ENCODE results near the gene MYL7. TPM values are rescaled to one million over a fixed set of nuclear protein-coding genes. Genes with fewer than 3 reads are reported as not detected.
"Not testable (repeated sequence)": the region's sequence is repeated elsewhere in the genome, so short reads cannot be mapped to it uniquely, and the experiment has no call there.

MYL7 gene
- polyA plus RNA-seq, 4 donors: 0.58 to 1.1 (median 0.81) TPM; not detected in 1

- DNase-seq (ENCODE audit: low read depth in 4 of 4, low spot score in 2 of 4): no peak
Observed at GRCh38 chr7:44172803-44173424, 31.8 kb upstream of the MYL7 start.

GRCh38 chr7:44172352-44172751, 31.2 kb upstream of the MYL7 start:
- no peak for DNase-seq (ENCODE audit: low read depth in 4 of 4, low spot score in 2 of 4)

GRCh38 chr7:44171901-44172300, 30.8 kb upstream of the MYL7 start:
- DNase-seq (ENCODE audit: low read depth in 4 of 4, low spot score in 2 of 4): not testable (repeated sequence)

DNA sequence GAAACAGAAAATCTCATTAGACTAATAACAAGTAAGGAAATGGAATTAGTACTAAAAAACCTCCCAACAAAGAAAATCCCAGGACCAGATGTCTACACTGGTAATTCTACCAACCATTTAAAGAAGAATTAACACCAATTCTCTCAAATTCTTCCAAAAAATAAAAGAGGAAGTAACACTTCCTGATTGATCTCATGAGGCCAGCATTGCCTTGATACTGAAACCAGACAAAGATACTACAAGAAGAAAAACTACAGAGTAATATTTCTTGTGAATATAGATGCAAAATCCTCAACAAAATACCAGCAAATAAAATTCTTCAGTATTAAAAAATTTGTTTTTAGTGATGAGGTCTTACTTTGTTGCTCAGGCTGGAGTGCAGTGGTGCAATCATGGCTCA, 26.8 kb upstream of the MYL7 start:
- DNase-seq (ENCODE audit: low read depth in 4 of 4, low spot score in 2 of 4): no peak

GRCh38 chr7:44163591-44163990, 22.5 kb upstream of the MYL7 start:
- DNase-seq (ENCODE audit: low read depth in 4 of 4, low spot score in 2 of 4): no peak

DNA sequence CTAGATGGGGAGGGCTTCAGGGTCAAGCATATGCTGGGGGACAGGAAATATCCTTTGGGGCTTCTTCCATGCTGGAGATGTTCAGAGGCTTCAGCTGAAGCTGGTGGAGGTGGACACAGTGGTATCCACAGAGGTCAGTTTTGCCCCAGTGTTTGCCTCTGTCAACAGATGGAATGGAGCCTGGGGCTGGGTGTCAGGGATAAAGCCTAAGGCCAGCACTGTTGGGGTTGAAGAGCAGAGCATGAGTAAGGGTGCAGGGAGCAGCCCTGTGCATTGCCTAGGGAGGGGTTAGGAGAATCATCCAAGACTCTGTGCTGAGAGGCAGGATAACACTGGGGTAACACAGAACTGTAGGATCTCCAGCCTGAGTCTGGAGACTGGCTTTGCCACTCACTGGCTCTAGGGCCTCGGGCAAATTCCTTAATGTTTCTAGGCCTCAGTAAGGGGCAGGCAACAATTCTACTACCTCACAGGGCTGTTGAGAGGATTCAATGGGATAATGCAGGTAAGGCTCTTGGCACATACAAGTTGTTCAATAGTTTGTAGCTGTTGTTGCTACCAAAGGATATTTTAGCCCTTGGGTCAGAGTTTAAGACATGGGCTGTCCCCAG, 21.8 kb upstream of the MYL7 start:
- DNase-seq (ENCODE audit: low read depth in 4 of 4, low spot score in 2 of 4): no peak

DNA sequence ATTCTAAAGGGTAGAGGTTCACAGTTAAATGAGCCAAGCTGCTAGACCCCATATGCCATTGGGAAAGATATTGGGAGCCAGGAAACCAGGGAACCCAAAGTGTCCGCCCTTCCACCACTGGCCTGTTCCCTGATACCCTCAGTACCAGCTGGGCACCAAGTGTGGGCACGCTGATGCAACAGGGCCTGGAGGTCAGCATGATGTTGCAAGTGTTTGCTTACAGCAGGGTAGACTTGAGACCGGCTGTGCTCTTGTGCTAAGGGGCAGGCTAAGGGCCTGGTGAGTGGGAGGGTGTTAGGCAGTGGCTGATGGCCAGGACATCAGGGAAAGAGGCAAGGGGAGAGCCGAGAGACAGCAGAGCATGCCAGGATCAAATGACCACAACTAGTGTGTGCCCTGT, 21.0 kb upstream of the MYL7 start:
- DNase-seq (ENCODE audit: low read depth in 4 of 4, low spot score in 2 of 4): no peak

DNA sequence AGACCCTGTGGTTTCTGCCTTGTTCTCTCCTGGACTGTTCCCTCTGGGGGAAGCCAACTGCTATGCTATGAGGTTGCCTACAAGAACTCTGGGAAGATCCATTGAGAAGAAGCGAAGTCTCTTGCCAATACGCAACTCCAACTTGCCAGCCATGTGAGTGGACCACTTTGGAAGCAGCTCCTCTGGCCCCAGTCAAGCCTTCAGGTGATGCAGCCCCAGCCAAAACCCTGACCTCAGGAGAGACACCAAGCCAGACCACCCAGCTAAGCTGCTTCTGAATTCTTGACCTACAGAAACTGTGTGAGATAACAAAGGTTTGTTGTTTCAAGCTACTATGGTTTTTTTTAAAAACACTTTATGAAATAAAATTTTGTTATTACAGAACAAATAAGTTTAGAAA, 20.2 kb upstream of the MYL7 start:
- no peak for DNase-seq (ENCODE audit: low read depth in 4 of 4, low spot score in 2 of 4)

DNA sequence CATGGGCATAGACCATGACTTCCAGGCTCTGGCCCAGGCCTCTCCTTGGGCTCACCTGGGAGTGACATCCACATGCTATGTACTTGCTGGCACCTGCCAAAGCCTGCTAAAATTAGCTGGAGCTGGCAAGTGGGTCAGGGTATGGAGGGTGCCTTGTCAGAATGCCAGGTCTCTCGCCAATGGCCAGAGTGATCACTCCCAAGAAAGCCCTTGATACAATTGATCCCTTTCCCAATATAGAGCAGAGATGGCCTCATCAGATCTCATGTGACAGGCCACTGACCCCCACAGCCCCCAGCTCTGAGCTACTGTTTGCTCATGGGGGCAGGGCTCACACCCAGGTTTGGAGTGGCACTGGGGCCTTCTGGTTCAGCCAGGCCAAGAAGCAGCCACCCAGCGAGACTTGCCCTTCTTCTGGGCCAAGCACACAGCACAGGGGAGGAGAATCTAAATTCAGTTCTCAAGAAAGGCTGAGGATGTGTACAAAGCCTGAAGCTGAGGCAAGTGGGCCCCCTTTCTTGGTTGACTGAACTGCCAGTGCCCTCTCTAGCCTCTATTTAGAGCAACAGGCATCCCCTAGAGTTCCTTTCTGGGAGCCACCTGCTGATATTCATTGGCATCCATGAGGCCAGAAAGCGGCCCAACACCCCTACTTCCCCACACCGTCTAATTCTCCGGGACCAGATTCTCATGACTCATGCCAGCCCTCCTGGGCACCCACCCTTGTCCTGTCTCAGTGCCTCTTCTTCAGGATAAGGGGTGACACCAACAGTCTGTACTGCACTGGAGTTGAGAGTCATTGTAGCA, 18.9 kb upstream of the MYL7 start:
- no peak for DNase-seq (ENCODE audit: low read depth in 4 of 4, low spot score in 2 of 4)

- DNase-seq (ENCODE audit: low read depth in 4 of 4, low spot score in 2 of 4): no peak
Observed at GRCh38 chr7:44158873-44159631, 17.9 kb upstream of the MYL7 start.

- no peak for DNase-seq (ENCODE audit: low read depth in 4 of 4, low spot score in 2 of 4)
Observed at GRCh38 chr7:44158096-44158872, 17.2 kb upstream of the MYL7 start.

DNA sequence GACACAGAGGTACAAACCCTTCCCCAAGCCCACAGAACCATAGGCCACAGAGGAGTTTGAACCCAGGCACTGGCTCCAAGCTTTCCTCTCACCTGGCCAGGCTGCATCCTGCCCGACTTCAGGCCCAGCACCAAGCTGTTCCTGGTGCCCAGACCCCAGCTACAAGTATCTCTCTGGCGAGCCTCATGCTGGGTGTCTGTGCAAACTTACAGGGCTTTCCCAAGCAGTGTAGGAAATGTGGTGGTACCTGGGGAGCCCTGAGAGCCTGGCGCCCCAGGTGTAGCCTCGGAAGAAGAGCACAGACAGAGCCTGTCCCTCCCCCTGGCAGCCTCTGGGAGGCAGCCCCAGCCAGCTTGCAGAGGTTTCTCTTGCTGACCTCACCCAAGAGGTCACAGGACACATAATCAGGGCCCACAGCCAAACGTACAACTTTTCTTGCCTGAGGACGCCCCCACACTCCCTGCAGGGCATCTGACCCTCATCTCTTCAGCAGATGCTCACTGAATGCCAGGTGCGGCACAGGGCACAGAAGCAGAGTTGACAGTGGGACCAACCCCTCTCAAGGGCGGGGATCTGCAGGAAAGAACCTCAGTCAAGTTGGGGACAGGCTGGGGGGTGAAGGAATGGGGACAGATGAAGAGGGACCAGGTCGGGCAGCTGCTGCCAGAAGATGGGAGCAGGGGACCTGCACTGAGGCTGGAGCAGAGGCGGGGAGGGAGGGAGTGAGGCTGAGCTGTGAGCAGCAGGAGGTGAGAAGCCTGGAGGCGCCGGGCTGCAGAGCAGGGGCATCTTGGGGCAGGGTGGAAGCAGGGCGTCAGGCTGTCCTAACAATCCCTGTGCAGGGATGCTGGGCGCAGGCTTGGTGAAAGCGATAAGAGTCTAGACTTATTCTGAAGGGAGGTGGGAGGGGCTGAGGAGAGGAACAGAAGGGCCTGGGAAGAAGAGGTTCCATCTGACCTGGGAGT, 16.3 kb upstream of the MYL7 start:
- no peak for DNase-seq (ENCODE audit: low read depth in 4 of 4, low spot score in 2 of 4)

- no peak for DNase-seq (ENCODE audit: low read depth in 4 of 4, low spot score in 2 of 4)
Observed at GRCh38 chr7:44156453-44157010, 15.4 kb upstream of the MYL7 start.

DNA sequence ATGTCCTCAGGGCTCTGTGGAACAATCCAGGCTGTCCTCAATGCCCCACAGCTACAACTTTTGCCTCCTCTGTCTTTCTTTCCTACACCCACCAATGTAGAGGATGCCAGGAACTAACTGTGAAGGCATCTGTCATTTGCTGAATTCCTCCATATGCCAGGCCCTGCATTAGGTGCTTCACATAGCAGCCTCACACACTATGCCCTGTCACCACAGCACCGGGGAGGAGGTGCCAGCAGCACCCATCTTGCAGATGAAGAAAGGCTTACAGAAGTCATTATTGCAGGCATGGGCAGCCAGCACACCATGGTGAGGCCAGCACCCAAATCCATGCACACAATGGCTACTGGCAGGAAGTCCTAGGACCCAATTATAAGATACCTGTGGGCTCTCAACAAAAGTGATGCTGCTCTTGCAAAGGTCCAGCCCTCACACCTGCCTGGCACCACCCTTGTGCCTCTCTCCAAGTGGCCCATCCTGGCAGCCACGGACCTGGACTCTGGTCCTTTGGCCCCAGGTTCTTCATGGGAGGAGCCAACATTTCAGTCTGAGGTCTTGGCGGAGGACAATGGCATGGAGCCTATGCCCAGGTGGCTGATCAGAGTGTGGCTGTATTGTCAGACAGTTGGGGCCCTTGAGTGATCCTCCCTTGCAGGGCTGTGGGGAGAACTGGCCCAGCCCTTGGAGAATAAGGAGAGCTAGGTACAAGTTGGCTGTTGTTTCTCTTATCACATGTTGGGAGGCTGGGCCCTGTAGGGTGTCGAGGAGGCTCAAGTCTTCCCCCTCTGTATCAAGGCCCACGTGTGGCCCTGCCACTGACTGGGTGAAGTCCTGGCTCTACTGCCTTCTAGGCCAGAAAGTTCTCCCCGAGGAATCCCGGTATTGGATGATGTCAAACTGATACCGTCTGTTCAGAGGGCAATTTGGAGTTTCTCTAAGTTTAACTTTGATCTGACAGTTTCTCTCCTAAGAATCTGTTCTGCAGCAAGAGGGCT, 14.4 kb upstream of the MYL7 start:
- no peak for DNase-seq (ENCODE audit: low read depth in 4 of 4, low spot score in 2 of 4)

- no peak for DNase-seq (ENCODE audit: low read depth in 4 of 4, low spot score in 2 of 4)
Observed at GRCh38 chr7:44154703-44155102, 13.6 kb upstream of the MYL7 start.

- DNase-seq (ENCODE audit: low read depth in 4 of 4, low spot score in 2 of 4): no peak
Observed at GRCh38 chr7:44153948-44154335, 12.8 kb upstream of the MYL7 start.

Data from left renal cortex interstitium (tissue), 4 donors.